Ramos (cell line): Measurements from ENCODE around the gene IL22RA1.

Experiments
- in situ Hi-C: fragments of 300-500 bp; cut with MboI; formaldehyde crosslinking; loops from one replicate; pipeline ENCODE4 v1.14.3; 2022; ENCODE audit warnings: low sequenced_read_pairs; ENCODE audit not compliant: unreplicated experiment

The IL22RA1 gene

GRCh38 chr1:24141311-24141997 is 1.5 kb downstream of the IL22RA1 start:
- in situ Hi-C loops: no loop called here

GRCh38 chr1:24140741-24141181 is 2.2 kb downstream of the IL22RA1 start:
- in situ Hi-C loops: no loop called here

- in situ Hi-C loops: no loop called here
Observed at GRCh38 chr1:24139841-24140425, 3.0 kb downstream of the IL22RA1 start.

- in situ Hi-C loops: no loop called here
Observed at GRCh38 chr1:24139222-24139489, 3.8 kb downstream of the IL22RA1 start.

- in situ Hi-C loops: no loop called here
Observed at GRCh38 chr1:24138476-24139221, 4.3 kb downstream of the IL22RA1 start.

GRCh38 chr1:24136956-24137539 is 5.9 kb downstream of the IL22RA1 start:
- in situ Hi-C loops: no loop called here

GRCh38 chr1:24134376-24134775 is 8.6 kb downstream of the IL22RA1 start:
- in situ Hi-C loops: no loop called here

GRCh38 chr1:24133819-24134218 is 9.1 kb downstream of the IL22RA1 start:
- in situ Hi-C loops: no loop called here

- in situ Hi-C loops: no loop called here
Observed at GRCh38 chr1:24130385-24130784, 12.6 kb downstream of the IL22RA1 start.

GRCh38 chr1:24127801-24128363 is 15.1 kb downstream of the IL22RA1 start:
- in situ Hi-C loops: no loop called here

GRCh38 chr1:24127134-24127800 is 15.7 kb downstream of the IL22RA1 start:
- in situ Hi-C loops: no loop called here

GRCh38 chr1:24126672-24127023 is 16.3 kb downstream of the IL22RA1 start:
- in situ Hi-C loops: no loop called here

GRCh38 chr1:24126018-24126671 is 16.8 kb downstream of the IL22RA1 start:
- in situ Hi-C loops: no loop called here

- in situ Hi-C loops: no loop called here
Observed at GRCh38 chr1:24125456-24125855, 17.5 kb downstream of the IL22RA1 start.

- in situ Hi-C loops: no loop called here
Observed at GRCh38 chr1:24124980-24125379, 18.0 kb downstream of the IL22RA1 start.

- in situ Hi-C loops: no loop called here
Observed at GRCh38 chr1:24123611-24124010, 19.3 kb downstream of the IL22RA1 start.

GRCh38 chr1:24122776-24123175 is 20.2 kb downstream of the IL22RA1 start:
- in situ Hi-C loops: no loop called here

- in situ Hi-C loops: no loop called here
Observed at GRCh38 chr1:24121406-24121805, 21.5 kb downstream of the IL22RA1 start.

GRCh38 chr1:24120965-24121364 is 22.0 kb downstream of the IL22RA1 start:
- in situ Hi-C loops: no loop called here
